Measurements from ENCODE around the gene TRIM73.
"Not testable (repeated sequence)": the region's sequence is repeated elsewhere in the genome, so short reads cannot be mapped to it uniquely, and the experiment has no call there.

TRIM73 gene

DNA sequence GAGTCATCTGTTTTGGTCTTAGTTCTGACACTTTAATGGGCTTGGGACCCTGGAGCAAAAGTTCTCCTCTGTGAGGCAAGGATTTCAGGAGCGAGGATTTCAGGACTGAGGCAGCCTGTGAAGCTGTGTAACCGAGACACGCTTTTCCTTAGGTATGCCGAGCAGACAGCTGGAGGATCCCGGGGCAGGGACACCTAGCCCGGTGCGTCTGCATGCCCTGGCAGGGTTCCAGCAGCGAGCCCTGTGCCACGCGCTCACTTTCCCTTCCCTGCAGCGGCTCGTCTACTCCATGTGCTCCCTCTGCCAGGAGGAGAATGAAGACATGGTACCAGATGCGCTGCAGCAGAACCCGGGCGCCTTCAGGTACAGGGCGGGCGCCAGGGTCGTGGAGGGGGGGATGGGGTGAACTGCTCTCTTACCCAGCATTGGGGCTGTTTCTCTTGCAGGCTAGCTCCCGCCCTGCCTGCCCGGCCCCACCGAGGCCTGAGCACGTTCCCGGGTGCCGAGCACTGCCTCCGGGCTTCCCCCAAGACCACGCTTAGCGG lies 20.5 kb downstream of the TRIM73 start:
- DNase-seq: not testable (repeated sequence)

DNA sequence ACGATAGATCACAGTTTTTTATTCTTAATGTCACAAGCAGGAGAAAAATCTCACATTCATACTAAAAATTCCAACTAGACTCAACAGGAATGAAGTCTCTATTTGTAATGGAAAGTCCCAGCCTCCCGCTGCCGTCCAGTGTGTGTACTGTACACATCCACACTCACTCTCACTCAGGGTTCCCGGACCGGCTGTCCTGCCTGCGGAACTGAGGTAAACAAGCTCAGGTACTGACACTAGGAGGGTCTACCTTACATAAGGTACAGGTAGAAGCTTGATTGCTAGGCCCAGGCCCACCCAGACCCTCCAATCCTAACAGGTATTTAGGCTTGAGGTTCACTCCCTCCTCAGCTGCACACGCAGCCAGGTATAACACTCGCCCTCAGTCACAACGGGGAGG lies 21.4 kb downstream of the TRIM73 start:
- not testable (repeated sequence) for DNase-seq

DNA sequence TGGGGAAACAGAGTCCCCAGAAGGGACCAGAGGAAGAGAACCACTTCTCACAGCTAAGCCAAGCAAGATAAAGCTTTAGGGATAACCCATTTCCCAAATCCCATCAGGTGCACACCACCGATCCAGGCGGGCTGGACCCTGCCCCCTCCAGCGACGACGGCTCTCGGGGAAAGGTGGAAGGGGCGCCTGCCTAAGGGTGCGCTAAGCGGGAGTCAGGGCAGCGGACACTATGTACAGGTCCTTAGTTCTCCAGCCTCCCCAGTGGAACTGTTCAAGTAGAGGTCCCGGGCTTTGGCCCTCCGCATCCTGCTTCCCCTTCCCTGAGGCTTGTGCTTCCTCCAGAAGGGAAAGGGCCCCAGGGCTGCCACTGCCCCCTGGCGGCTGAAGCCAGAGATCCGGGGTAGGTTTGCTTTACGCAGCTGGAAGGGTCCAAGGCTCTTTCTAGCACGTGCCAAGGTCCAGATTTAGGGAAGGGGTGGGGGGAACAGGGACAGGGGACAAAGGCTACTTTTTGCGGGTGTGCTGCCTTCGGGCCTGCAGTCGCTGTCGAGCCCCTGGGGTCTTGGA lies 22.9 kb downstream of the TRIM73 start:
- not testable (repeated sequence) for DNase-seq

DNA sequence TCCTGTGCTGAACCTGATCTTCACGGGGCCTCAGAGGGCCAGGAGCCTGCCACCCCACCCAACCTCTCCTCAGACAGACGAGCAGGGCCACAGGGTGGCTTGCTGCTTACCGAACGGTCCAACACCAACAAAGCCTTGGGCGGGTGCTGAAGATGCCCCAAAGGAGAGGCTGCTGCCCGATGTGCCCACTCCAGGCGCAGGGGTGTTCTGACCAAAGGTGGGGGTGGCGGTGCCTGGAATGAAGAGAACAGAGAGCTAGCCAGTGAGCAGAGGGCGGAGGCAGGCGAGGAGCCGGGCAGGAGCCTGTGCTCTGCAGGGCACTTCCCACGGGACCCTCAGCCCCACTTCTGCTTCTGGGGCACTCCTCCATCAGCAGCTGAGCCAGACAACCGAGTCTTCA lies 23.8 kb downstream of the TRIM73 start:
- not testable (repeated sequence) for DNase-seq

DNA sequence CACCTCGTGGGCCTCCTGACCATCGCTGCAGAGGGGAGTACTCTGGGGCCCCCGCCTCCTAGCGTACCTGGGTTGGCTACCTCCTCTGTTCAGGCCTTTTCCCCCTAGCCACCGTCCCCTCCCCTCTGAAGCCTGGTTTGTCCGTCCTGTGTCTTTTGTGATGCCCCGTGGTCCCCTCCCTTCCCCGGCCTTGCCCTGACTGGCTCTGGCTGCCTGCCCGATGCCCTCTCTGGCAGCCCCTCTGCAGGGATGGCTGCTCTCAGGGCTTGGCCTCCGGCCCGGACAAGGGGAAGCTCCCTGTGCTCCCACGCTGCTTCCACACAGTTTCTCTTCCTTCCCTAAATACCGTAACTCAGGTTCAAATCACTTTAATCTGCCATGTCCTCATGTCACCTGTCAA lies 24.3 kb downstream of the TRIM73 start:
- not testable (repeated sequence) for DNase-seq

DNA sequence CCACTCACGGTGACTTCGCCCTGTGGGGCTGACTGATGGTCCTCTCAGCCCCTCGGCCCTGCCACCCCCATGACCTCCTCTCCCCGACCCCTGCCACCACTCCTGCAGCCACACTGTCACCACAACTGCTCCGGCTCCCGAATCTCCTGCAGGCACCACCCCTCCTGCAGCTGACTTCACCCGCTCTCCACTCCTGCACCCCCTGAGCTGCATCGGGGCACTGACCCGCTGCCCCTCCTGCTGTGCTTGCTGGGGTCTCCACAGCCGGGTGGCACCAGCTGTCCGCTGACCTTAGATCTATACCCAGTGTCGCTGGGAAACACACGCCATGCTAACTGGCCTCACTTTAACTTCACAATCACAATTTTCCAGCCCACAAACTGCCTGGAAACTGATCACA lies 24.7 kb downstream of the TRIM73 start:
- not testable (repeated sequence) for DNase-seq

DNA sequence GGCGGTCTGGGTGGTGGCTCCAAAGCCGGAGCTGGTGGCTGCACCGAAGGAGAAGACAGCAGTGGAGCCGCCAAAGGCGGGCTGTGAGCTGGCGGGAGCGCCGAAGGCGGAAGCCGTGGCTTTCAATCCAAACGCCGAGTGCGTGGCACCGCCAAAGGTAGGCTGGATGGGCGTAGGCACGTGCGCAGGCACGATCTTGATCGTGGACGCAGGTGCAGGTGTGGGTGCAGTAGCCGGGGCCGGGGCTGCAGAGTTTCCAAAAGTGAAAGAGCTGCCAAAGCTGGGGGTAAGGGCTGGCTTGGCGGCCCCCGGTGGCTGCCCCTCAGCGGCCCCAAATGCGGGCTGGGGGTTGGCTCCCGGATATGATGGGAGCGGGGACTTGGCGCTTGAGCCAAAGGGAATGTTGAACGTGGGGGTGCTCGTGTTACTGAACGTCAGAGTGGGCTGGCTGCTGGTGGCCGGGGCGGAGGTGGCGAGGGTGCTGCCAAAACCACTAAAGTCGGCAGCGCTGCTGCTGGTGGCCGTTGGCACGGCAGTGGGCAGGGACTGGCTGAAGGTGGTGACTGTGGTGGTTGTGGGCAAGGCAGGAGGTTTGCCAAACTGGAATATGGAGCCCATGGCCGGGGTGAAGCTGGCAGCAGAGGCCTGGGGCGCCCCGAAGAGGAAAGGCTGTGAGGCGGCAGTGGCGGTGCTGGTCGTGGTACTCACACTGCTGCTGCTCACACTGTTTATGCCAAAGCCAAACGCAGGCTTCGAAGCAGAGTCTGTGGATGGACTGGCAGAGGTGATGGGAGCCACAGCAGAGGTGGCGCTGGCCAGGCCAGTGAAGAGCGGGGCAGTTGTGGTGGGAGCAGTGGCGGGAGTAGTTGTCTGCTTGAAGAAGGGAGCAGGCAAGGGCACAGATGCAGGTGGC lies 26.6 kb downstream of the TRIM73 start:
- not testable (repeated sequence) for DNase-seq

DNA sequence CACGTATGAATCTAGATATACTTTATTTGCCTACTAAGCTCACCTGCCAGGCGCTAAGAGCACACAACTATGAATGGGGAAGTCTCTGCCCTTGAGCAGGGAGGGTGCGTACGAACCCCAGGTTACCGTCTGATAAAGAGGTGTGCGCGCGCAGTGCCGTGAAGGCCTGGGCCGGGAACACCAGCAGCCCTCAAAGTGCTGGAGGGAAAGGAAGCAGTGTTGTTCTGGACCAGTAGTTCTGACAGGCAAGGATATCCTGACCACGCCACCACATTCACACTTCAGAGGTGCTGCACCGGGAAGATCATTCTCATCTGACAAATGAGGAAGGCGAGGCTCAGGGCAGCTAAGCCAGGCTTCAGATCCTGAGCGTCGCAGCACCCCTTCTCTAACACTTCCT lies 28.1 kb downstream of the TRIM73 start:
- not testable (repeated sequence) for DNase-seq

DNA sequence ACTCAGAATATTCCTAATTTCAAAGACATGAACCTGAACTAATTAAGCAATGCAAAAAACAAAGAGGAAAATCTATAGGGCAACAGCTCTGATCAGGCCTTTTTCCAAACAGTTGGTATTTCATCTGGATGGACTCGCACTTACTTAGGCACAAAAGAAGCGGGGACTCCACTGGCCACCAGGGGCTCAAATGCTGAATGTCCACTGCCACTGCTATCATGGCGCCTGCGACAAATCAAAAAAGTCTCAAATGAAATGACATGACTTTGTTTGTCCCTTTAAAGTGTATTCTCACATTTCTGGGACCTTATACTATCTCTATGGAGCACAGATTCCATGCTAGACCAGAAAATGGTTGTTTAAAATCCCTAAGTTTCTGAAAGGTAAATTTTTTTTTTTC lies 43.6 kb downstream of the TRIM73 start:
- DNase-seq: not testable (repeated sequence)

DNA sequence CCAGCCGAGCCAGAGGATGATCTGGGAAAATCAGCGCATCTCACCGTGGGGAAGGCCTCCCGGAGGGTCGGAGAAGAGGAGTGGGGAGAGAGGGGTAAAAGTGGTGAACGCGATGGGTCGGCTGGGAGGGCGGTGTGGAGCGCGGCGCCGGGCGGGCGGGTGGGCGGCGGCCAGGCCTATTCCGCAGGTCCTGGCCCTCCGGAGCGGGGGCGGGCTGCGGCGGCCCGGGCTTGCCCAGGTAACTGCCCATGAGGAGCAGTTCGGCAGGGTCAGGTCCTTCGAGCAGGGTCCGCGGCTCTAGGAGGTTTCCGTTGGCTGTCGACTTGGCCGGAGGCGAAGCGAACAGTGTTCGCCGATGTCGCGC lies 46.7 kb downstream of the TRIM73 start:
- not testable (repeated sequence) for DNase-seq

DNA sequence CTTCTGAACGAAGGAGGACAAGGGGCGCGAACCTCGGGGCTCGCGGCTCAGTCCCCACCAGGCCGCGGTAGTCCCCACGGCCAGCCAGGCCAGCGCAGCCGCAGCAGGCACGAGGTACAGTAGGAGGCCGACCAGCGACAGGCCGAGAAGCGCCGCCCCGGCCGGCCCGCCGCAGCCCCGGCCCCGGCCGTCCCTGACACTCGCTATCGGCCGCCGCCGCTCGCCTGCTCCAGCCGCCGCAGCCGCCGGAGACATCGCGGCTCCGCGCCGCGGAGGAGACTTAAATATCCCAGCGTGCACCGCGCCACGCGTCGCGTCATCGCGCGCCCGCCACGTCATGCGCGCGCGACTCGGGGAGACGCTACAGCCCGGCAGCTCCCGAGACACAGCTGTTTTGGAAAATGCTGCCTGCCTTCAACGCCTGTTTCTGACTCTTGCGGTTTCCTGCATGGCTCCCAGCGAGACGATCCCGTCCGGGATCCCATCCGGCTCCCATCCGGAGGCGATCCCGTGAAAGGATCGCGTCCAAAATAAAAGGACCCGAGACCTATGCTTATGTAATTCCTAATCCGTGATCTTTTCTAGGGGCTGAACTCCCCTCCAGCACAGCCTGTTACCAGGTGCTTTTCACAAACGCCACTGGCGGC lies 47.2 kb downstream of the TRIM73 start:
- not testable (repeated sequence) for DNase-seq

DNA sequence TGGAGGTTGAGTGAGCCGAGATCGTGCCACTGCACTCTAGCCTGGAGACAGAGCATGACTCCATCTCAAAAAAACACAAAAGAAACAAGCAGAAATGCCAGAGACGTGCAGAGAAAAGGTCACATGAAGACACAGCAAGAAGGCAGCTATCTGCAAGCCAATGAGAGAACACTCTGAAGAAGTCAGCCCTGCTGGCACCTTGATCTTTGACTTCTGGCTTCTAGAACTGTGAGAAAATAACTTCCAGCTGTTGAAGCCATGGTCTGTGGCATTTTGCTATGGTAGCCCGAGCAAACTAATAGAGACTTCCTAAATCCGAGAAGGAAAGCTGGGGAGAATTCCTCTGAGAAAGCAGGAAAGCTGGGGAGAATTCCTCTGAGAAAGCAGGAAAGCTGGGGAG lies 54.5 kb downstream of the TRIM73 start:
- DNase-seq: not testable (repeated sequence)

DNA sequence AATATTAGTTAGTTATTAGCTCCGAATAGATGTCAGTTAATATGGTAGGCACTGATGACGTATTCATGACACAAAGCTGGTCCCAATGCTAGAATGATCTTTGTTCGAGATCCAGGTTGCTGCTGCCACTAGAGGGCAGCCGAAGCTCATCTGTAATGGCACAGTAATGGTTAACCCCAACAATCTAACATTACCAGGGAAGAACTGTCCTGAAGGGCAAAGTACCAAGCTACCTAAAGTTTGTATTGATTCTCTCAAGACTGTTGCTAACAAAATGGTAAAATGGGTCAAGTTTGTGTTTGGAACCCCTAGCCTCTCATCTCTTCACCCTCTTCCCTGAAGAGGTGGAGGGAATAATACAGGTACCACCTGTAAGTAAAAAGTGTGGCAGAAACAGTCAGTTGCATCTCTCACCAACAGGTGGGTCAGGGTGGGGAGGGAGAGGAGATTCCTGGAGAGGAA lies 57.1 kb downstream of the TRIM73 start:
- not testable (repeated sequence) for DNase-seq
